ENCODE data around the gene PRRT1B.
"Not testable (repeated sequence)": the region's sequence is repeated elsewhere in the genome, so short reads cannot be mapped to it uniquely, and the experiment has no call there.

Gene PRRT1B

GRCh38 chr9:131515559-131516031 lies 29.7 kb upstream of the PRRT1B start:
- H3K27ac Mint-ChIP-seq, H3K4me3 Mint-ChIP-seq: not testable (repeated sequence)
- H3K36me3 Mint-ChIP-seq (ENCODE audit: low read depth) = peaks cover 48% of the 10 kb centered on the region

GRCh38 chr9:131516100-131516499 lies 29.2 kb upstream of the PRRT1B start:
- no peaks in the 10 kb centered on the region for H3K4me1 Mint-ChIP-seq (ENCODE audit: low read depth)
- no peak overlapping the region for H3K4me3 Mint-ChIP-seq
- H3K9me3 Mint-ChIP-seq = no peaks in the 10 kb centered on the region
- H3K27me3 Mint-ChIP-seq (ENCODE audit: low read depth) = no peaks in the 10 kb centered on the region
- no peak for DNase-seq (ENCODE audit: low spot score)
- H3K27ac Mint-ChIP-seq = no peak overlapping the region
- peaks cover 46% of the 10 kb centered on the region for H3K36me3 Mint-ChIP-seq (ENCODE audit: low read depth)

More at GRCh38 chr9:131515559-131516031, 29.7 kb upstream of the PRRT1B start:
- H3K27me3 Mint-ChIP-seq (ENCODE audit: low read depth); DNase-seq (ENCODE audit: low spot score); H3K9me3 Mint-ChIP-seq; H3K4me1 Mint-ChIP-seq (ENCODE audit: low read depth): not testable (repeated sequence)

- Mint-ChIP-seq H3K36me3 (ENCODE audit: low read depth) (peaks cover 47% of the 10 kb centered on the region), H3K4me3 (no peak overlapping the region), H3K4me1 (ENCODE audit: low read depth) (no peaks in the 10 kb centered on the region), H3K27me3 (ENCODE audit: low read depth) (no peaks in the 10 kb centered on the region), H3K9me3 (no peaks in the 10 kb centered on the region), H3K27ac (no peak overlapping the region)
- no peak for DNase-seq (ENCODE audit: low spot score)
Measured at GRCh38 chr9:131516930-131517329, 28.4 kb upstream of the PRRT1B start.

- DNase-seq (ENCODE audit: low spot score) = no peak
Measured at GRCh38 chr9:131517761-131518190, 27.5 kb upstream of the PRRT1B start.

GRCh38 chr9:131518553-131518952 lies 26.8 kb upstream of the PRRT1B start:
- no peaks in the 10 kb centered on the region for H3K27me3 Mint-ChIP-seq (ENCODE audit: low read depth)
- no peak overlapping the region for H3K27ac Mint-ChIP-seq
- no peaks in the 10 kb centered on the region for H3K9me3 Mint-ChIP-seq
- no peaks in the 10 kb centered on the region for H3K4me1 Mint-ChIP-seq (ENCODE audit: low read depth)
- DNase-seq (ENCODE audit: low spot score) = no peak
- H3K36me3 Mint-ChIP-seq (ENCODE audit: low read depth) = peaks cover 43% of the 10 kb centered on the region
- no peak overlapping the region for H3K4me3 Mint-ChIP-seq

More at GRCh38 chr9:131517761-131518190, 27.5 kb upstream of the PRRT1B start:
- peaks cover 45% of the 10 kb centered on the region for H3K36me3 Mint-ChIP-seq (ENCODE audit: low read depth)
- H3K27me3 Mint-ChIP-seq (ENCODE audit: low read depth) = no peaks in the 10 kb centered on the region
- no peaks in the 10 kb centered on the region for H3K4me1 Mint-ChIP-seq (ENCODE audit: low read depth)
- H3K4me3 Mint-ChIP-seq = no peak overlapping the region
- no peaks in the 10 kb centered on the region for H3K9me3 Mint-ChIP-seq
- no peak overlapping the region for H3K27ac Mint-ChIP-seq

GRCh38 chr9:131520503-131520902 lies 24.8 kb upstream of the PRRT1B start:
- Mint-ChIP-seq H3K4me3 (no peak overlapping the region), H3K9me3 (no peaks in the 10 kb centered on the region), H3K27me3 (ENCODE audit: low read depth) (no peaks in the 10 kb centered on the region), H3K4me1 (ENCODE audit: low read depth) (no peaks in the 10 kb centered on the region), H3K27ac (no peak overlapping the region), H3K36me3 (ENCODE audit: low read depth) (peaks cover 43% of the 10 kb centered on the region)
- DNase-seq (ENCODE audit: low spot score) = no peak

- H3K4me3 Mint-ChIP-seq = no peak overlapping the region
- no peaks in the 10 kb centered on the region for H3K9me3 Mint-ChIP-seq
- DNase-seq (ENCODE audit: low spot score) = no peak
- no peaks in the 10 kb centered on the region for H3K27me3 Mint-ChIP-seq (ENCODE audit: low read depth)
- H3K36me3 Mint-ChIP-seq (ENCODE audit: low read depth) = peaks cover 46% of the 10 kb centered on the region
- no peak overlapping the region for H3K27ac Mint-ChIP-seq
- no peaks in the 10 kb centered on the region for H3K4me1 Mint-ChIP-seq (ENCODE audit: low read depth)
Measured at GRCh38 chr9:131521203-131521602, 24.1 kb upstream of the PRRT1B start.

GRCh38 chr9:131521822-131522221 lies 23.5 kb upstream of the PRRT1B start:
- Mint-ChIP-seq H3K27me3 (ENCODE audit: low read depth) (no peaks in the 10 kb centered on the region), H3K4me1 (ENCODE audit: low read depth) (peaks cover 3% of the 10 kb centered on the region), H3K27ac (no peak overlapping the region), H3K4me3 (no peak overlapping the region), H3K9me3 (no peaks in the 10 kb centered on the region), H3K36me3 (ENCODE audit: low read depth) (peaks cover 52% of the 10 kb centered on the region)
- no peak for DNase-seq (ENCODE audit: low spot score)

GRCh38 chr9:131522257-131523085 lies 22.9 kb upstream of the PRRT1B start:
- Mint-ChIP-seq H3K27me3 (ENCODE audit: low read depth) (no peaks in the 10 kb centered on the region), H3K27ac (no peak overlapping the region), H3K4me3 (no peak overlapping the region), H3K9me3 (no peaks in the 10 kb centered on the region), H3K36me3 (ENCODE audit: low read depth) (peaks cover 52% of the 10 kb centered on the region), H3K4me1 (ENCODE audit: low read depth) (peaks cover 3% of the 10 kb centered on the region)
- no peak for DNase-seq (ENCODE audit: low spot score)

GRCh38 chr9:131523086-131523388 lies 22.3 kb upstream of the PRRT1B start:
- H3K4me1 Mint-ChIP-seq (ENCODE audit: low read depth) = peaks cover 4% of the 10 kb centered on the region
- H3K27me3 Mint-ChIP-seq (ENCODE audit: low read depth) = no peaks in the 10 kb centered on the region
- peaks cover 47% of the 10 kb centered on the region for H3K36me3 Mint-ChIP-seq (ENCODE audit: low read depth)
- H3K4me3 Mint-ChIP-seq = no peak overlapping the region
- DNase-seq (ENCODE audit: low spot score) = no peak
- no peaks in the 10 kb centered on the region for H3K9me3 Mint-ChIP-seq
- H3K27ac Mint-ChIP-seq = no peak overlapping the region

- Mint-ChIP-seq H3K4me3 (no peak overlapping the region), H3K4me1 (ENCODE audit: low read depth) (peaks cover 10% of the 10 kb centered on the region), H3K9me3 (no peaks in the 10 kb centered on the region), H3K27me3 (ENCODE audit: low read depth) (no peaks in the 10 kb centered on the region), H3K27ac (no peak overlapping the region), H3K36me3 (ENCODE audit: low read depth) (peaks cover 48% of the 10 kb centered on the region)
- no peak for DNase-seq (ENCODE audit: low spot score)
Measured at GRCh38 chr9:131523451-131524435, 21.6 kb upstream of the PRRT1B start.

GRCh38 chr9:131524665-131525315 lies 20.5 kb upstream of the PRRT1B start:
- H3K27me3 Mint-ChIP-seq (ENCODE audit: low read depth) = no peaks in the 10 kb centered on the region
- no peak for DNase-seq (ENCODE audit: low spot score)
- no peaks in the 10 kb centered on the region for H3K9me3 Mint-ChIP-seq
- H3K36me3 Mint-ChIP-seq (ENCODE audit: low read depth) = peaks cover 42% of the 10 kb centered on the region
- no peak overlapping the region for H3K27ac Mint-ChIP-seq
- no peak overlapping the region for H3K4me3 Mint-ChIP-seq
- peaks cover 11% of the 10 kb centered on the region for H3K4me1 Mint-ChIP-seq (ENCODE audit: low read depth)

GRCh38 chr9:131525643-131526565 lies 19.4 kb upstream of the PRRT1B start:
- Mint-ChIP-seq H3K27me3 (ENCODE audit: low read depth) (no peaks in the 10 kb centered on the region), H3K4me1 (ENCODE audit: low read depth) (peaks cover 15% of the 10 kb centered on the region), H3K9me3 (no peaks in the 10 kb centered on the region), H3K36me3 (ENCODE audit: low read depth) (peaks cover 37% of the 10 kb centered on the region), H3K4me3 (no peak overlapping the region), H3K27ac (no peak overlapping the region)
- DNase-seq (ENCODE audit: low spot score) = no peak

All from T-helper 2 cell treated with Interferon-gamma antibody and Interleukin-4, amounts not matched to agents 5 μg/mL and 100 μg/mL, for 36 hours (primary cell).